Endothelial cell of umbilical vein (primary cell): ENCODE results near the gene RAB17. TPM values are rescaled to one million over a fixed set of nuclear protein-coding genes. Genes with fewer than 3 reads are reported as not detected.

Experiments used
- BruUV-seq: library from RNA; stranded (reverse); fragments of 400-500 nt; replicated peaks from 2 replicates; lab custom pipeline; 2021; lab: Mats Ljungman, UMichigan
- CTCF ChIA-PET: fragments of 300-600, 350-600 bp; sonication (Branson Sonifier 250); formaldehyde crosslinking; loops from one replicate; lab custom pipeline; 2021; ENCODE audit warnings: antibody characterized with exemption, inconsistent platforms; lab: Charles Lee
- POLR2A ChIA-PET: fragments of 300-600, 350-600 bp; sonication (Branson Sonifier 250); formaldehyde crosslinking; loops from one replicate; lab custom pipeline; 2021; ENCODE audit warnings: antibody characterized with exemption, inconsistent platforms; lab: Charles Lee
- DNase-seq: peaks from one replicate; pipeline ENCODE4 v3.0.0-alpha.2; 2011; ENCODE audit warnings: low read depth, low spot score
- FAIRE-seq: peaks from 2 replicates; lab custom pipeline; 2011; peaks lifted over from hg19 to GRCh38; lab: Jason Lieb, UNC
- H2AFZ ChIP-seq: 2 replicates; pipeline ENCODE4 v1.6.0; 2012; ENCODE audit warnings: low read depth, low read length, control low read depth, inconsistent platforms
- H3K27ac ChIP-seq: 2 replicates; pipeline ENCODE4 v1.5.1; 2011; ENCODE audit warnings: low read depth, mild to moderate bottlenecking, control low read depth, low read length, moderate library complexity; ENCODE audit not compliant: insufficient read depth
- H3K27me3 ChIP-seq, 2 experiments: 2 replicates each; pipeline versions ENCODE4 v1.6.0 to v1.6.1; 2011; ENCODE audit warnings: low read length in 2 of 2, mixed read lengths in 1 of 2; ENCODE audit not compliant: control insufficient read depth in 2 of 2, insufficient read depth in 2 of 2
- H3K36me3 ChIP-seq, 2 experiments: 2 replicates in 1 of 2; 3 replicates in 1 of 2; pipeline ENCODE4 v1.5.1; 2011; ENCODE audit warnings: low read length in 2 of 2, mild to moderate bottlenecking in 1 of 2, moderate library complexity in 1 of 2; ENCODE audit not compliant: control insufficient read depth in 2 of 2, insufficient read depth in 2 of 2; ENCODE audit errors: extremely low read depth in 1 of 2
- H3K4me1 ChIP-seq: 3 replicates; pipeline ENCODE4 v1.5.1; 2011; ENCODE audit warnings: mild to moderate bottlenecking, low read length; ENCODE audit not compliant: control insufficient read depth, insufficient read depth; ENCODE audit errors: extremely low read depth
- H3K4me2 ChIP-seq: 2 replicates; pipeline ENCODE4 v1.6.1; 2011; ENCODE audit warnings: low read length, control low read depth, mixed read lengths; ENCODE audit not compliant: insufficient read depth
- H3K4me3 ChIP-seq, 3 experiments: fragments of 200-600 bp in 1 of 3; sonication (generic), shearing (Covaris generic) in 1 of 3; replicated peaks in 1 of 3; 2 replicates each; pipeline ENCODE4 v1.5.1; 2011 to 2016; ENCODE audit warnings: control low read depth in 3 of 3, low read length in 3 of 3, mild to moderate bottlenecking in 2 of 3, inconsistent platforms in 1 of 3, low read depth in 1 of 3, moderate library complexity in 1 of 3; ENCODE audit not compliant: insufficient read depth in 1 of 3
- H3K79me2 ChIP-seq: 2 replicates; pipeline ENCODE4 v1.6.0; 2012; ENCODE audit warnings: low read length, inconsistent platforms; ENCODE audit not compliant: control insufficient read depth, insufficient read depth
- H3K9ac ChIP-seq: replicated peaks from 2 replicates; pipeline ENCODE3; 2011; ENCODE audit warnings: low read length, control low read depth; ENCODE audit not compliant: insufficient read depth; ENCODE audit errors: extremely low read depth
- H3K9me1 ChIP-seq: replicated peaks from 3 replicates; pipeline ENCODE4 v1.6.0; 2011; ENCODE audit warnings: mild to moderate bottlenecking, low read length; ENCODE audit not compliant: control insufficient read depth, insufficient read depth; ENCODE audit errors: extremely low read depth
- H3K9me3 ChIP-seq: replicated peaks from 2 replicates; pipeline ENCODE4 v1.5.1; 2012; ENCODE audit warnings: low read length, inconsistent platforms; ENCODE audit not compliant: control insufficient read depth, insufficient read depth
- H4K20me1 ChIP-seq: replicated peaks from 2 replicates; pipeline ENCODE3; 2011; ENCODE audit warnings: mild to moderate bottlenecking, low read length; ENCODE audit not compliant: control insufficient read depth, insufficient read depth; ENCODE audit errors: extremely low read depth
- EZH2 ChIP-seq: IDR thresholded peaks from 2 replicates; pipeline ENCODE4 v1.6.1; 2012; ENCODE audit warnings: borderline replicate concordance, low read depth, mild to moderate bottlenecking, moderate library complexity, low read length, inconsistent platforms; ENCODE audit not compliant: severe bottlenecking
- FOS ChIP-seq: IDR thresholded peaks from 2 replicates; pipeline ENCODE4 v1.6.1; 2011; ENCODE audit warnings: mild to moderate bottlenecking, low read length, moderate library complexity, borderline replicate concordance; ENCODE audit not compliant: insufficient read depth
- GATA2 ChIP-seq: IDR thresholded peaks from 2 replicates; pipeline ENCODE4 v1.7.0; 2011; ENCODE audit warnings: low read depth, mild to moderate bottlenecking, moderate library complexity, mixed read lengths, low read length; ENCODE audit not compliant: insufficient read length, insufficient read depth
- POLR2A ChIP-seq: IDR thresholded peaks from 2 replicates; pipeline ENCODE4 v1.6.1; 2012; ENCODE audit warnings: low read depth, mild to moderate bottlenecking, control low read depth, low read length
- POLR2AphosphoS5 ChIP-seq: IDR thresholded peaks from 2 replicates; pipeline ENCODE4 v1.6.1; 2012; ENCODE audit warnings: low read depth, mild to moderate bottlenecking, control low read depth, low read length, moderate library complexity; ENCODE audit not compliant: insufficient read depth
- dilution Hi-C: fragments of 300-500 bp; cut with MboI; formaldehyde crosslinking; loops from one replicate; pipeline ENCODE4 v1.15.0; 2019; ENCODE audit warnings: low sequenced_read_pairs; ENCODE audit not compliant: extremely low pct_ligation_motif_present
- intact Hi-C: fragments of 100-400 bp; cut with micrococcal nuclease; formaldehyde crosslinking; loops from one replicate; pipeline ENCODE4 v1.10.0; 2022
- polyA plus RNA-seq, 4 experiments: library from polyadenylated mRNA; depleted of rRNA in 3 of 4; stranded (reverse) in 3 of 4; unstranded in 1 of 4; fragments of >200 nt; gene quantifications; 2 replicates each; pipeline versions ENCODE4 v1.2.1 to v1.2.3, GENCODE V29; 2011 to 2012; ENCODE audit warnings: missing spikeins in 1 of 4
- total RNA-seq: library from RNA; stranded (reverse); gene quantifications from 2 replicates; pipeline ENCODE4 v1.2.3, GENCODE V29; 2021

Gene RAB17
- total and polyA plus RNA-seq, 2 donors (not counting 3 experiments of a cell fraction or from before 2014, with no cell fraction given): 0.41 to 0.77 TPM

- Histone ChIP-seq H3K9me3 (no peaks in the 10 kb centered on the region), H3K4me3 (no peak overlapping the region), H3K79me2 (no peaks in the 10 kb centered on the region), H3K27me3 (no peaks in the 10 kb centered on the region), H3K4me1 (no peaks in the 10 kb centered on the region), H3K27ac (no peak overlapping the region), H3K36me3 (no peaks in the 10 kb centered on the region), H3K9me1 (no peaks in the 10 kb centered on the region), H3K4me2 (no peak overlapping the region), H4K20me1 (no peaks in the 10 kb centered on the region), H2AFZ (no peak overlapping the region), H3K9ac (no peak overlapping the region)
- intact Hi-C loops: no loop called here
- POLR2A ChIA-PET: no interaction called here
- FAIRE-seq (no peak), DNase-seq (no peak)
- no TSS peak for BruUV-seq
- TF ChIP-seq POLR2AphosphoS5: no peak
- TF ChIP-seq POLR2A: no peak
- dilution Hi-C loops: no loop called here
- CTCF ChIA-PET: interaction anchor here (1.5 to 3.4 kb wide), 3 partner anchors 10 to 31 kb away, joined by 3 to 15 read pairs (median 8); no protein-coding TSS in a partner anchor
These were observed 50.2 kb downstream of the RAB17 start for GRCh38 chr2:237540223-237540775.

GRCh38 chr2:237539681-237540080 lies 50.9 kb downstream of the RAB17 start:
- intact Hi-C loops: no loop called here
- no peak overlapping the region for H2AFZ ChIP-seq
- POLR2A ChIA-PET: no interaction called here
- no peaks in the 10 kb centered on the region for H3K27me3 ChIP-seq
- H4K20me1 ChIP-seq: no peaks in the 10 kb centered on the region
- no peak for DNase-seq
- no peaks in the 10 kb centered on the region for H3K9me3 ChIP-seq
- H3K36me3 ChIP-seq: no peaks in the 10 kb centered on the region
- H3K9ac ChIP-seq: no peak overlapping the region
- dilution Hi-C loops: no loop called here
- no peaks in the 10 kb centered on the region for H3K9me1 ChIP-seq
- H3K4me1 ChIP-seq: no peaks in the 10 kb centered on the region
- CTCF ChIA-PET: interaction anchor here (1.5 to 3.4 kb wide), 3 partner anchors 11 to 32 kb away, joined by 3 to 15 read pairs (median 8); no protein-coding TSS in a partner anchor
- no peak overlapping the region for H3K4me3 ChIP-seq
- H3K27ac ChIP-seq: no peak overlapping the region
- H3K79me2 ChIP-seq: no peaks in the 10 kb centered on the region
- TF ChIP-seq FOS (no peak), POLR2A (no peak), EZH2 (no peak), GATA2 (no peak)
- FAIRE-seq: no peak
- no peak overlapping the region for H3K4me2 ChIP-seq
- BruUV-seq: no TSS peak
